Liver (tissue), 9 donors: ENCODE data around the gene APOA1. TPM values are rescaled to one million over a fixed set of nuclear protein-coding genes. Genes with fewer than 3 reads are reported as not detected.
A peak's percentile ranks its signal among the peaks of the same experiment; 100 is the strongest.

ENCODE experiments used
- DNase-seq: peaks from one replicate; pipeline ENCODE4 v3.0.0-alpha.2; 2017; ENCODE audit warnings: low spot score
- H3K27ac ChIP-seq, 2 donors: one replicate each; pipeline ENCODE4 v1.7.0; 2013; ENCODE audit warnings: inconsistent platforms in 2 of 2, low read length in 2 of 2, control low read depth in 1 of 2, low read depth in 1 of 2, mild to moderate bottlenecking in 1 of 2
- H3K27me3 ChIP-seq, 4 donors: one replicate each; pipeline versions ENCODE4 v1.6.1 to v1.7.0; 2013; ENCODE audit warnings: low read length in 3 of 4, inconsistent platforms in 1 of 4, mild to moderate bottlenecking in 1 of 4, moderate library complexity in 1 of 4; ENCODE audit not compliant: control insufficient read depth in 4 of 4, insufficient read depth in 4 of 4
- H3K36me3 ChIP-seq, 4 donors: one replicate each; pipeline versions ENCODE4 v1.6.1 to v1.7.0; 2013; ENCODE audit warnings: low read length in 3 of 4, mild to moderate bottlenecking in 3 of 4, low read depth in 1 of 4, moderate library complexity in 1 of 4; ENCODE audit not compliant: control insufficient read depth in 4 of 4, insufficient read depth in 3 of 4
- H3K4me1 ChIP-seq, 4 donors: one replicate each; pipeline versions ENCODE4 v1.6.1 to v1.7.0; 2013; ENCODE audit warnings: low read length in 3 of 4, mild to moderate bottlenecking in 3 of 4, moderate library complexity in 1 of 4; ENCODE audit not compliant: control insufficient read depth in 4 of 4, insufficient read depth in 4 of 4
- H3K4me3 ChIP-seq, 3 donors: one replicate each; pipeline versions ENCODE4 v1.6.1 to v1.7.0; 2013; ENCODE audit warnings: low read length in 3 of 3, control low read depth in 1 of 3, low read depth in 1 of 3, mild to moderate bottlenecking in 1 of 3
- H3K9ac ChIP-seq, 2 donors: one replicate each; pipeline ENCODE4 v1.7.0; 2013; ENCODE audit warnings: low read length in 2 of 2, mild to moderate bottlenecking in 2 of 2, moderate library complexity in 2 of 2, control low read depth in 1 of 2, low read depth in 1 of 2
- H3K9me3 ChIP-seq, 4 donors: one replicate each; pipeline versions ENCODE4 v1.6.1 to v1.7.0; 2013; ENCODE audit warnings: low read length in 3 of 4; ENCODE audit not compliant: control insufficient read depth in 4 of 4
- ATF3 ChIP-seq: IDR thresholded peaks from 2 replicates; pipeline ENCODE4 v1.6.1; 2016; ENCODE audit warnings: antibody characterized with exemption
- EGR1 ChIP-seq, 2 donors: IDR thresholded peaks; 2 replicates each; pipeline ENCODE4 v1.6.1; 2016 to 2018; ENCODE audit warnings: antibody characterized with exemption in 2 of 2, low read depth in 2 of 2
- FOXA1 ChIP-seq: IDR thresholded peaks from 2 replicates; pipeline ENCODE4 v1.6.1; 2016; ENCODE audit warnings: antibody characterized with exemption
- FOXA2 ChIP-seq: IDR thresholded peaks from 2 replicates; pipeline ENCODE4 v1.6.1; 2016; ENCODE audit warnings: antibody characterized with exemption
- GABPA ChIP-seq, 2 donors: IDR thresholded peaks in 1 of 2; conservative IDR thresholded peaks in 1 of 2; 2 replicates each; pipeline ENCODE4 v1.6.1; 2016; ENCODE audit warnings: antibody characterized with exemption in 2 of 2, mild to moderate bottlenecking in 1 of 2, moderate library complexity in 1 of 2
- HNF4A ChIP-seq, 2 donors: conservative IDR thresholded peaks; 2 replicates each; pipeline ENCODE4 v1.6.1; 2016; ENCODE audit warnings: antibody characterized with exemption in 2 of 2, mild to moderate bottlenecking in 2 of 2
- JUND ChIP-seq, 2 donors: IDR thresholded peaks; 2 replicates each; pipeline ENCODE4 v1.6.1; 2016; ENCODE audit warnings: antibody characterized with exemption in 2 of 2
- MAX ChIP-seq: IDR thresholded peaks from 2 replicates; pipeline ENCODE4 v1.6.1; 2016; ENCODE audit warnings: antibody characterized with exemption
- NR2F2 ChIP-seq: IDR thresholded peaks from 2 replicates; pipeline ENCODE4 v1.6.1; 2016; ENCODE audit warnings: antibody characterized with exemption
- RAD21 ChIP-seq, 2 donors: IDR thresholded peaks; 2 replicates each; pipeline ENCODE4 v1.6.1; 2016; ENCODE audit warnings: antibody characterized with exemption in 2 of 2, mild to moderate bottlenecking in 2 of 2
- REST ChIP-seq: IDR thresholded peaks from 2 replicates; pipeline ENCODE4 v1.6.1; 2016; ENCODE audit warnings: antibody characterized with exemption, mild to moderate bottlenecking
- RXRA ChIP-seq, 2 donors: IDR thresholded peaks; 2 replicates each; pipeline ENCODE4 v1.6.1; 2017 to 2018; ENCODE audit warnings: antibody characterized with exemption in 2 of 2, mild to moderate bottlenecking in 1 of 2
- SP1 ChIP-seq: IDR thresholded peaks from 2 replicates; pipeline ENCODE4 v1.6.1; 2018; ENCODE audit warnings: antibody characterized with exemption, mild to moderate bottlenecking
- TAF1 ChIP-seq: conservative IDR thresholded peaks from 2 replicates; pipeline ENCODE4 v1.6.1; 2016; ENCODE audit warnings: antibody characterized with exemption, mild to moderate bottlenecking
- YY1 ChIP-seq: IDR thresholded peaks from 2 replicates; pipeline ENCODE4 v1.6.1; 2016; ENCODE audit warnings: antibody characterized with exemption, mild to moderate bottlenecking
- ZBTB33 ChIP-seq: IDR thresholded peaks from 2 replicates; pipeline ENCODE4 v1.6.1; 2016; ENCODE audit warnings: antibody characterized with exemption
- WGBS: extraction: QIAGEN DNeasy Blood & Tissue Kit; methylation state at CpG from one replicate; pipeline ENCODE4 v1.1.7; 2013; 5-methylcytosine and 5-hydroxymethylcytosine counted together
- polyA plus RNA-seq, 2 donors: library from polyadenylated mRNA; stranded (reverse) in 1 of 2; unstranded in 1 of 2; fragments of 200-250 nt in 1 of 2; fragments of >200 nt in 1 of 2; fragmentation: Nextera tagmentation in 1 of 2; extraction: Ambion mirVana in 1 of 2; gene quantifications; one replicate each; pipeline versions ENCODE4 v1.2.1 to v1.2.3, GENCODE V29; 2013 to 2015
- total RNA-seq, 2 donors: library from RNA; depleted of rRNA; stranded (reverse); fragments of >200 nt; gene quantifications; one replicate each; pipeline ENCODE4 v1.2.3, GENCODE V29; 2014
- donor health status: healthy.
- donor health status: healthy.
- donor health status: healthy.
- donor health status: healthy.
- donor health status: healthy.

APOA1 gene
- total and polyA plus RNA-seq, 4 donors: 4,271 to 17,093 (median 8,590) TPM

GRCh38 chr11:116833491-116833815 is 4.0 kb downstream of the APOA1 start:
- Histone ChIP-seq H3K36me3 (no peaks in the 10 kb centered on the region), H3K9me3 (no peaks in the 10 kb centered on the region), H3K27me3 (no peaks in the 10 kb centered on the region), H3K4me1 (peaks cover 8 to 73% (median 33%) of the 10 kb centered on the region in 4 donors), H3K9ac (peak overlapping the region in 1 of 2 donors; percentile 98), H3K4me3 (peak overlapping the region in 2 of 3 donors; percentile 35 to 47), H3K27ac (peak overlapping the region; percentile 86 to 94)
- WGBS: 47% methylated on average over 10 of the region's 10 CpGs
- peak in 1 of 2 donors; percentile 15 for TF ChIP-seq RXRA (IDR thresholded peaks at IDR 0.05)
- peak; percentile 14 for TF ChIP-seq NR2F2
- TF ChIP-seq JUND (IDR thresholded peaks at IDR 0.05): peak in 1 of 2 donors; percentile 13
- TF ChIP-seq GABPA (IDR thresholded peaks at IDR 0.05 in 1 of 2, conservative IDR thresholded peaks at IDR 0.05 in 1 of 2): no peak
- TF ChIP-seq FOXA2: peak; percentile 13
- TF ChIP-seq MAX: no peak
- no peak for TF ChIP-seq SP1
- no peak for TF ChIP-seq ZBTB33
- TF ChIP-seq EGR1 (IDR thresholded peaks at IDR 0.05; ENCODE audit: low read depth in 2 of 2): peak in 1 of 2 donors; percentile 15
- no peak for TF ChIP-seq REST
- no peak for TF ChIP-seq FOXA1
- DNase-seq: no peak

GRCh38 chr11:116832350-116833290 is 4.8 kb downstream of the APOA1 start:
- H3K27me3 ChIP-seq: no peaks in the 10 kb centered on the region
- peak overlapping the region; percentile 50 to 98 for H3K9ac ChIP-seq
- peak; percentile 72 to 86 for TF ChIP-seq HNF4A (conservative IDR thresholded peaks at IDR 0.05)
- no peak for TF ChIP-seq EGR1 (IDR thresholded peaks at IDR 0.05; ENCODE audit: low read depth in 2 of 2)
- TF ChIP-seq RXRA (IDR thresholded peaks at IDR 0.05): peak; percentile 90 to 93
- peak; percentile 71 for TF ChIP-seq NR2F2
- peak; percentile 80 for TF ChIP-seq TAF1
- peak; percentile 78 for TF ChIP-seq REST
- TF ChIP-seq FOXA1: peak; percentile 68
- no peak for TF ChIP-seq YY1
- TF ChIP-seq ATF3: no peak
- TF ChIP-seq SP1: peak; percentile 64
- peak; percentile 38 to 51 for TF ChIP-seq JUND (IDR thresholded peaks at IDR 0.05)
- TF ChIP-seq FOXA2: peak; percentile 66
- TF ChIP-seq RAD21 (IDR thresholded peaks at IDR 0.05): peak; percentile 53 to 57
- peak overlapping the region in 2 of 3 donors; percentile 35 to 47 for H3K4me3 ChIP-seq
- 35% methylated on average over 13 of the region's 13 CpGs for WGBS
- H3K27ac ChIP-seq: peak overlapping the region; percentile 86 to 94
- no peak for DNase-seq
- H3K9me3 ChIP-seq: no peaks in the 10 kb centered on the region
- no peaks in the 10 kb centered on the region for H3K36me3 ChIP-seq
- H3K4me1 ChIP-seq: peaks cover 9 to 74% (median 34%) of the 10 kb centered on the region in 4 donors
